ENCODE results near the gene HAPLN2.

Gene HAPLN2

GRCh38 chr1:156665539-156665938 lies 46.3 kb downstream of the HAPLN2 start:
- no peak for DNase-seq (ENCODE audit: low read depth, low spot score)
- TF ChIP-seq CTCF (IDR thresholded peaks at IDR 0.05; ENCODE audit: low read depth, low read length): no peak
- in situ Hi-C loops (cut with HindIII; ENCODE audit: low sequenced_read_pairs): no loop called here
- no peak overlapping the region for H3K4me3 ChIP-seq (ENCODE audit: low read depth, low read length)

GRCh38 chr1:156666862-156667609 lies 47.8 kb downstream of the HAPLN2 start:
- in situ Hi-C loops (cut with HindIII; ENCODE audit: low sequenced_read_pairs): no loop called here
- no peak overlapping the region for H3K4me3 ChIP-seq (ENCODE audit: low read depth, low read length)
- no peak for TF ChIP-seq CTCF (IDR thresholded peaks at IDR 0.05; ENCODE audit: low read depth, low read length)
- DNase-seq (ENCODE audit: low read depth, low spot score): no peak

GRCh38 chr1:156667610-156667967 lies 48.4 kb downstream of the HAPLN2 start:
- H3K4me3 ChIP-seq (ENCODE audit: low read depth, low read length): no peak overlapping the region
- DNase-seq (ENCODE audit: low read depth, low spot score): no peak
- no peak for TF ChIP-seq CTCF (IDR thresholded peaks at IDR 0.05; ENCODE audit: low read depth, low read length)
- in situ Hi-C loops (cut with HindIII; ENCODE audit: low sequenced_read_pairs): no loop called here

DNA sequence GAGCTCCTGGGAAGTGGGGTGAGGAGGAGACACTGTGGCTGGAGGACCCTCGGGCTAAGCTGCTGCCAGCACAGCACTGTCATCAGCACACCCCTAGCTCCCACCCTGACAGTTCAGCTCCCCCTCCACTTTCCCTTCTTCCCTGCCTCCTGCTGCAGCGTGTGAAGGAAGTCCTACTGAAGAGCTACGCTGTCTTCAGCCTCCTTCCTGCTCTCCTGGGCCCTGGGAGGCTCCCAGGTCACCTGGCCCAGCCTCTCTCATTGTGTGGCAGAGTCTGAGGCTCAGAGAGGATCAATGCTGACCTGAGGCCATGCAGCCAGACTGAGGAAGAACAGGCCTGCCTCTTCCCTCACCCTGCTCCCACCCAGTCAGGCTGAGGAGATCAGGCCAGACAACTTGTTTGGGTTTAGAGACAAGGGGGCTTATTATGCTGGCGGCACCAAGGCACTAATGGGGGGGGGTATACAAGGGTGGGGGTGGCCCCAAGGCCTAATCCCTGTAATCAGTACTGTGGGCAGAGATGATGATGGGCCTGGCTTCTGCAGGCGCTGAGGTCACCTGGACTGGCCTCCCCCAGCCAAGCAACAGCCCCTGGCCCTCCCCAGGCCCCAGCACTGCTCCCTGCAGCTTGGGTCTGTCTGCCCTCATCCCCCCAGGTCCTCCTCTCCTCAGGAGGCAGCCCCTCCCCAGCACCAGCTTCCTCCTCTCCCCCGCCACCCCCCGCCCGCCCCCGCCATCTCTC lies 48.9 kb downstream of the HAPLN2 start:
- H3K4me3 ChIP-seq (ENCODE audit: low read depth, low read length): no peak overlapping the region
- TF ChIP-seq CTCF (IDR thresholded peaks at IDR 0.05; ENCODE audit: low read depth, low read length): no peak
- no peak for DNase-seq (ENCODE audit: low read depth, low spot score)
- in situ Hi-C loops (cut with HindIII; ENCODE audit: low sequenced_read_pairs): no loop called here

DNA sequence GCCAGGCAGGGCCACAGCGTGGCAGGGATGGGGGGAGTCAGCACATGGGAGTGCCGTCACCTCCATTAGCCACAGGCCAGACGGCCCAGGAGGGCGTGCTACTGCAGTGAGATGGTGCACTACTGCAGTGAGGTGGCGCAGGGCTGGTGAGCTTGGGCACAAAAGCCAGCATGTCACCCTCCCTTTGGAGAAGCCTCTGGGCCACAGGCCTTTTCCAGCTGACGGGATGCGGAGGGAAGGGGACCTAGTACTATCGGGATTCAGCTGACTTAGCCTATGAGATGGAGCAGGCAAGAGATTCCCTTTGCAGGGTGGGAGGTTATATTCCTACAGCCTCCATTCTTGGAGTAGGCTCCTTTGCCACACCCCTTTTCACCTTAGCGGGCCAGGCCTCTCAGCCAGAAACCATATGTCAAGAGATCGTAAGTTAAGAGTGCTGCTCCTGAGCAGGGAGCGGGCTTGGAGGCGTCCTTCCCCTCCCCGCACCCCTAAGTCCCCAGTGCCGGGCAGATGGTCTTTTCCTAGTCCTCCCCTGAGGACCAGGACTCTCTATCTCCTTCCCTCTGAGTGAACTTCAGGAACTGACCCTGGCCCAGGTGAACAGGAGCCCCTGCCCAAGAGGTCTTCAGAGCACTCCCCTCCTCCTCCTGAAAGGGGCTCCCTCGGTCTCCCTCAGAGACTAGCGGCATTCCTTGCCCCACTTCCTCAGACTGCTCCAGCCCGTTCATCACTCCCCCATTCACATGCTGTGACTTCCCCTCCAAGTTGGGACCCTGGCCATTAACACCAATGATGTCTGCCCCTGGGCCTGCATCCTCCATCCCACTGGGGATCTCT lies 49.8 kb downstream of the HAPLN2 start:
- no peak for DNase-seq (ENCODE audit: low read depth, low spot score)
- in situ Hi-C loops (cut with HindIII; ENCODE audit: low sequenced_read_pairs): no loop called here
- H3K4me3 ChIP-seq (ENCODE audit: low read depth, low read length): no peak overlapping the region
- no peak for TF ChIP-seq CTCF (IDR thresholded peaks at IDR 0.05; ENCODE audit: low read depth, low read length)

- H3K4me3 ChIP-seq (ENCODE audit: low read depth, low read length): no peak overlapping the region
- no peak for DNase-seq (ENCODE audit: low read depth, low spot score)
- in situ Hi-C loops (cut with HindIII; ENCODE audit: low sequenced_read_pairs): no loop called here
- no peak for TF ChIP-seq CTCF (IDR thresholded peaks at IDR 0.05; ENCODE audit: low read depth, low read length)
Measured at GRCh38 chr1:156669794-156670193, 50.6 kb downstream of the HAPLN2 start.

All from astrocyte of the spinal cord (primary cell).